ENCODE measurements around the gene PDK2.

The PDK2 gene

GRCh38 chr17:50102164-50102991 lies 7.2 kb downstream of the PDK2 start:
- DNase-seq = no peak

GRCh38 chr17:50103252-50103651 lies 8.1 kb downstream of the PDK2 start:
- DNase-seq = no peak

GRCh38 chr17:50103941-50104340 lies 8.8 kb downstream of the PDK2 start:
- DNase-seq = no peak

- no peak for DNase-seq
Measured at GRCh38 chr17:50105811-50106210, 10.7 kb downstream of the PDK2 start.

GRCh38 chr17:50106393-50107131 lies 11.4 kb downstream of the PDK2 start:
- no peak for DNase-seq

GRCh38 chr17:50107790-50108414 lies 12.8 kb downstream of the PDK2 start:
- no peak for DNase-seq

- DNase-seq = no peak
Measured at GRCh38 chr17:50108556-50108955, 13.4 kb downstream of the PDK2 start.

GRCh38 chr17:50109207-50109606 lies 14.1 kb downstream of the PDK2 start:
- no peak for DNase-seq

- DNase-seq = no peak
Measured at GRCh38 chr17:50109785-50110184, 14.6 kb downstream of the PDK2 start.

GRCh38 chr17:50110591-50111349 lies 15.6 kb downstream of the PDK2 start:
- no peak for DNase-seq

- no peak for DNase-seq
Measured at GRCh38 chr17:50111673-50112655, 16.8 kb downstream of the PDK2 start.

GRCh38 chr17:50112694-50113093 lies 17.5 kb downstream of the PDK2 start:
- DNase-seq = no peak

GRCh38 chr17:50113624-50114320 lies 18.6 kb downstream of the PDK2 start:
- DNase-seq = no peak

GRCh38 chr17:50114401-50114800 lies 19.2 kb downstream of the PDK2 start:
- no peak for DNase-seq

GRCh38 chr17:50114849-50115357 lies 19.8 kb downstream of the PDK2 start:
- DNase-seq = no peak

GRCh38 chr17:50115756-50116155 lies 20.6 kb downstream of the PDK2 start:
- no peak for DNase-seq

- DNase-seq = peak; percentile 56
Measured at GRCh38 chr17:50117202-50118051, 22.3 kb downstream of the PDK2 start.

- DNase-seq = no peak
Measured at GRCh38 chr17:50118076-50118827, 23.1 kb downstream of the PDK2 start.

- DNase-seq = no peak
Measured at GRCh38 chr17:50118828-50119218, 23.7 kb downstream of the PDK2 start.

All from central memory CD4-positive, alpha-beta T cell (primary cell).